Smooth muscle cell of the coronary artery (primary cell): ENCODE data around the gene NEO1. TPM values are rescaled to one million over a fixed set of nuclear protein-coding genes. Genes with fewer than 3 reads are reported as not detected.

ENCODE experiments used
- total RNA-seq: library from RNA; depleted of rRNA; stranded (reverse); fragments of >200 nt; gene quantifications from 2 replicates; pipeline ENCODE4 v1.2.3, GENCODE V29; 2014; ENCODE audit warnings: low replicate concordance

NEO1 gene, protein sequence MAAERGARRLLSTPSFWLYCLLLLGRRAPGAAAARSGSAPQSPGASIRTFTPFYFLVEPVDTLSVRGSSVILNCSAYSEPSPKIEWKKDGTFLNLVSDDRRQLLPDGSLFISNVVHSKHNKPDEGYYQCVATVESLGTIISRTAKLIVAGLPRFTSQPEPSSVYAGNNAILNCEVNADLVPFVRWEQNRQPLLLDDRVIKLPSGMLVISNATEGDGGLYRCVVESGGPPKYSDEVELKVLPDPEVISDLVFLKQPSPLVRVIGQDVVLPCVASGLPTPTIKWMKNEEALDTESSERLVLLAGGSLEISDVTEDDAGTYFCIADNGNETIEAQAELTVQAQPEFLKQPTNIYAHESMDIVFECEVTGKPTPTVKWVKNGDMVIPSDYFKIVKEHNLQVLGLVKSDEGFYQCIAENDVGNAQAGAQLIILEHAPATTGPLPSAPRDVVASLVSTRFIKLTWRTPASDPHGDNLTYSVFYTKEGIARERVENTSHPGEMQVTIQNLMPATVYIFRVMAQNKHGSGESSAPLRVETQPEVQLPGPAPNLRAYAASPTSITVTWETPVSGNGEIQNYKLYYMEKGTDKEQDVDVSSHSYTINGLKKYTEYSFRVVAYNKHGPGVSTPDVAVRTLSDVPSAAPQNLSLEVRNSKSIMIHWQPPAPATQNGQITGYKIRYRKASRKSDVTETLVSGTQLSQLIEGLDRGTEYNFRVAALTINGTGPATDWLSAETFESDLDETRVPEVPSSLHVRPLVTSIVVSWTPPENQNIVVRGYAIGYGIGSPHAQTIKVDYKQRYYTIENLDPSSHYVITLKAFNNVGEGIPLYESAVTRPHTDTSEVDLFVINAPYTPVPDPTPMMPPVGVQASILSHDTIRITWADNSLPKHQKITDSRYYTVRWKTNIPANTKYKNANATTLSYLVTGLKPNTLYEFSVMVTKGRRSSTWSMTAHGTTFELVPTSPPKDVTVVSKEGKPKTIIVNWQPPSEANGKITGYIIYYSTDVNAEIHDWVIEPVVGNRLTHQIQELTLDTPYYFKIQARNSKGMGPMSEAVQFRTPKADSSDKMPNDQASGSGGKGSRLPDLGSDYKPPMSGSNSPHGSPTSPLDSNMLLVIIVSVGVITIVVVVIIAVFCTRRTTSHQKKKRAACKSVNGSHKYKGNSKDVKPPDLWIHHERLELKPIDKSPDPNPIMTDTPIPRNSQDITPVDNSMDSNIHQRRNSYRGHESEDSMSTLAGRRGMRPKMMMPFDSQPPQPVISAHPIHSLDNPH (N-terminal part only)
- 10.9 and 28.5 TPM in 2 replicates for total RNA-seq

DNA sequence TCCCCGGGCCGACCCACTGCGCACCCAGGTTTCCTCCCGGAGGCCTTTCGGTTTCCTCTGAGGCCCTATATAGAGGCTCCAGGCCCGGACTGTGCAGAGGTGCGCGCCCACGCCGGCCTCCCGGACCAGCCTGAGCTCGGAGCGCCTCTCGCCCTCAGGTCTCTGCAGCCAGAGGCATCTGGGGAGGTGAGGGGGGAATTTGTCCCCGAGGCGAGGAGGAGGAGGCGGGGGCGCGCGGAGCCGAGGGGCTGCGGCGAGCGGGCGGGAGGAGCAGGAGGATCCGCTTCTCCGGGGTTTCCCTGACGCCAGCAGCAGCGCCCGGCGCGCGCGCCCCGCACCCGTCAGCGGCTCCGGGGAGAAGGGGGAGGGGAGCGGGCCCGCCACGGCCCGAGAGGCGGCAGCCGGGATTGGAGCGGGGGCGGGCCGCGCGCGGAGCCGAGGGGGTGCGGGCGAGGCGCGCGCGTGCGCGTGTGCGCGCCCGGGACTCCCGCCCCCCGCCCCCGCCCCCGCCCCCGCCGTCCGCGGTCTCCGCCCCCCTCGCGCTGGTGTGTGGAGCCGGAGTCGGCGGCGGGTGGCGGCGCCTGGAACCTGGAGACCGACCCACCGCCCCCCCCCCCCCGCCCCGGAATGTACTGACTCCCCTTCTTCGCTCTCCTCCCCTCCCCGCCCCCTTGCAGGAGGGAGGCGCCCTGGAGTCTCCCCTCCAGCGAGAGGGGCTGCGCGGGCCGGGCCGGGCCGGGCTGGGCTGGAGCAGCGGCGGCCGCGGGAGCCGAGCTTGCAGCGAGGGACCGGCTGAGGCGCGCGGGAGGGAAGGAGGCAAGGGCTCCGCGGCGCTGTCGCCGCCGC, at the start of gene NEO1:
TSS of gene NEO1 (plus strand) at position 657 of the 846 bp plus-strand sequence. CDS start 213 bp downstream, outside the sequence.

